SJCRH30 (cell line): ENCODE results near the gene ASAH2B. TPM values are rescaled to one million over a fixed set of nuclear protein-coding genes. Genes with fewer than 3 reads are reported as not detected.
"Not testable (repeated sequence)": the region's sequence is repeated elsewhere in the genome, so short reads cannot be mapped to it uniquely, and the experiment has no call there.

ENCODE experiments used
- DNase-seq, 2 experiments: peaks; one replicate each; pipeline ENCODE4 v3.0.0-alpha.2; 2015 to 2020
- H3K27ac ChIP-seq: fragments of 250-450 bp; sonication (Bioruptor Pico); 2 replicates; pipeline ENCODE4 v1.5.1; 2020; ENCODE audit warnings: mild to moderate bottlenecking, moderate library complexity
- H3K27me3 ChIP-seq: fragments of 250-450 bp; sonication (Bioruptor Pico); 2 replicates; pipeline ENCODE4 v1.5.1; 2020; ENCODE audit warnings: mild to moderate bottlenecking, moderate library complexity
- H3K36me3 ChIP-seq: fragments of 250-450 bp; sonication (Bioruptor Pico); 2 replicates; pipeline ENCODE4 v1.5.1; 2020; ENCODE audit warnings: mild to moderate bottlenecking, moderate library complexity
- H3K4me1 ChIP-seq: fragments of 250-450 bp; sonication (Bioruptor Pico); 2 replicates; pipeline ENCODE4 v1.5.1; 2020; ENCODE audit warnings: mild to moderate bottlenecking, moderate library complexity
- H3K4me3 ChIP-seq: fragments of 250-450 bp; sonication (Bioruptor Pico); 2 replicates; pipeline ENCODE4 v1.5.1; 2020; ENCODE audit warnings: mild to moderate bottlenecking, moderate library complexity
- H3K9me3 ChIP-seq: fragments of 250-450 bp; sonication (Bioruptor Pico); replicated peaks from 2 replicates; pipeline ENCODE4 v1.5.1; 2020; ENCODE audit warnings: mild to moderate bottlenecking, moderate library complexity
- total RNA-seq: library from RNA; depleted of rRNA; stranded (reverse); fragments of >200 nt; shearing (Covaris generic); gene quantifications from 2 replicates; pipeline ENCODE4 v1.2.3, GENCODE V29; 2014; rRNA removed

The ASAH2B gene
- total RNA-seq, 1 experiment from 2014 or later: 3.7 TPM

GRCh38 chr10:50780036-50780435 is 40.3 kb downstream of the ASAH2B start:
- H3K36me3 ChIP-seq, H3K27me3 ChIP-seq, H3K4me1 ChIP-seq, DNase-seq, H3K9me3 ChIP-seq, H3K4me3 ChIP-seq, H3K27ac ChIP-seq: not testable (repeated sequence)

- not testable (repeated sequence) for H3K9me3 ChIP-seq, H3K27me3 ChIP-seq, H3K27ac ChIP-seq, H3K4me1 ChIP-seq, H3K36me3 ChIP-seq, H3K4me3 ChIP-seq, DNase-seq
Measured at GRCh38 chr10:50782017-50782416, 42.3 kb downstream of the ASAH2B start.

DNA sequence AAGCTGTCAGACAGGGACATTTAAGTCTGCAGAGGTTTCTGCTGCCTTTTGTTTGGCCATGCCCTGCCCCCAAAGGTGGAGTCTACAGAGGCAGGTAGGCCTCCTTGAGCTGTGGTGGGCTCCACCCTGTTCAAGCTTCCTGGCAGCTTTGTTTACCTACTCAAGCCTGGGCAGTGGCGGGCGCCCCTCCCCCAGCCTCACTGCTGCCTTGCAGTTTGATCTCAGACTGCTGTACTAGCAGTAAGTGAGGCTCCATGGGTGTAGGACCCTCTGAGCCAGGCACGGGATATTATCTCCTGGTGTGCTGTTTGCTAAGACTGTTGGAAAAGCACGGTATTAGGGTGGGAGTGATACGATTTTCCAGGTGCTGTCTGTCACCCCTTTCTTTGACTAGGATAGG is 48.2 kb downstream of the ASAH2B start:
- H3K36me3 ChIP-seq: not testable (repeated sequence)

GRCh38 chr10:50788951-50789945 is 49.5 kb downstream of the ASAH2B start:
- Histone ChIP-seq H3K27ac (no peak overlapping the region), H3K4me3 (no peak overlapping the region), H3K4me1 (no peaks in the 10 kb centered on the region), H3K27me3 (no peaks in the 10 kb centered on the region), H3K9me3 (no peaks in the 10 kb centered on the region), H3K36me3 (no peaks in the 10 kb centered on the region)
- peak in 1 of 2 experiments; percentile 23 for DNase-seq

More for the DNA sequence above, 48.2 kb downstream of the ASAH2B start:
- H3K27me3 ChIP-seq, H3K27ac ChIP-seq, H3K4me3 ChIP-seq, H3K4me1 ChIP-seq, H3K9me3 ChIP-seq, DNase-seq: not testable (repeated sequence)

- Histone ChIP-seq H3K4me3 (no peak overlapping the region), H3K27ac (no peak overlapping the region), H3K36me3 (no peaks in the 10 kb centered on the region), H3K9me3 (no peaks in the 10 kb centered on the region), H3K27me3 (no peaks in the 10 kb centered on the region), H3K4me1 (no peaks in the 10 kb centered on the region)
- no peak for DNase-seq
Measured at GRCh38 chr10:50794490-50794889, 54.8 kb downstream of the ASAH2B start.

- H3K27ac ChIP-seq: no peak overlapping the region
Measured at GRCh38 chr10:50796693-50797092, 57.0 kb downstream of the ASAH2B start.

DNA sequence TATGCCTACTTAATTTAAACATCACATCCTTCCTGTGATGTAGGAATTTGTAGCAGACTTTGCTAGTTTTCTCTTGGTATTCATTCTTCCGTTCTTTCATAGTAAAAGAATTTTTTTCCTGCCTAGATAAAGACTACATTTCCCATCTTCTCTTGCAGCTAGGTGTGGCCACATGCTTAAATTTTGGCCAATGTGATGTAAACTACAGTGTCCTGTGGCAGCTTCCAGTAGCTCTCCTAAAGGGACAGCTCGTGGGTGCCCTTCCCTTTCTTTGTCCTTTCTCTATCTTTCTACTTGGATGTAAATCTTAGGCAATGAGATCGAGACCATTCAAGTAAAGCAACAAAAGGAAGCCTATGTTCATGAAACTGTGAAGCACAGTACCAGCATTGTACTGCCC is 58.6 kb downstream of the ASAH2B start:
- Histone ChIP-seq H3K36me3 (no peaks in the 10 kb centered on the region), H3K4me3 (no peak overlapping the region), H3K9me3 (no peaks in the 10 kb centered on the region), H3K27me3 (no peaks in the 10 kb centered on the region), H3K4me1 (no peaks in the 10 kb centered on the region), H3K27ac (no peak overlapping the region)
- no peak for DNase-seq

More at GRCh38 chr10:50796693-50797092, 57.0 kb downstream of the ASAH2B start:
- no peaks in the 10 kb centered on the region for H3K27me3 ChIP-seq
- H3K4me3 ChIP-seq: no peak overlapping the region
- no peak for DNase-seq
- no peaks in the 10 kb centered on the region for H3K4me1 ChIP-seq
- H3K36me3 ChIP-seq: no peaks in the 10 kb centered on the region
- no peaks in the 10 kb centered on the region for H3K9me3 ChIP-seq

- no peak overlapping the region for H3K4me3 ChIP-seq
- H3K36me3 ChIP-seq: no peaks in the 10 kb centered on the region
- DNase-seq: no peak
- no peak overlapping the region for H3K27ac ChIP-seq
- no peaks in the 10 kb centered on the region for H3K4me1 ChIP-seq
- no peaks in the 10 kb centered on the region for H3K9me3 ChIP-seq
- H3K27me3 ChIP-seq: no peaks in the 10 kb centered on the region
Measured at GRCh38 chr10:50799595-50799994, 59.9 kb downstream of the ASAH2B start.

- H3K9me3 ChIP-seq: no peaks in the 10 kb centered on the region
- no peaks in the 10 kb centered on the region for H3K36me3 ChIP-seq
Measured at GRCh38 chr10:50805981-50806622, 66.4 kb downstream of the ASAH2B start.

DNA sequence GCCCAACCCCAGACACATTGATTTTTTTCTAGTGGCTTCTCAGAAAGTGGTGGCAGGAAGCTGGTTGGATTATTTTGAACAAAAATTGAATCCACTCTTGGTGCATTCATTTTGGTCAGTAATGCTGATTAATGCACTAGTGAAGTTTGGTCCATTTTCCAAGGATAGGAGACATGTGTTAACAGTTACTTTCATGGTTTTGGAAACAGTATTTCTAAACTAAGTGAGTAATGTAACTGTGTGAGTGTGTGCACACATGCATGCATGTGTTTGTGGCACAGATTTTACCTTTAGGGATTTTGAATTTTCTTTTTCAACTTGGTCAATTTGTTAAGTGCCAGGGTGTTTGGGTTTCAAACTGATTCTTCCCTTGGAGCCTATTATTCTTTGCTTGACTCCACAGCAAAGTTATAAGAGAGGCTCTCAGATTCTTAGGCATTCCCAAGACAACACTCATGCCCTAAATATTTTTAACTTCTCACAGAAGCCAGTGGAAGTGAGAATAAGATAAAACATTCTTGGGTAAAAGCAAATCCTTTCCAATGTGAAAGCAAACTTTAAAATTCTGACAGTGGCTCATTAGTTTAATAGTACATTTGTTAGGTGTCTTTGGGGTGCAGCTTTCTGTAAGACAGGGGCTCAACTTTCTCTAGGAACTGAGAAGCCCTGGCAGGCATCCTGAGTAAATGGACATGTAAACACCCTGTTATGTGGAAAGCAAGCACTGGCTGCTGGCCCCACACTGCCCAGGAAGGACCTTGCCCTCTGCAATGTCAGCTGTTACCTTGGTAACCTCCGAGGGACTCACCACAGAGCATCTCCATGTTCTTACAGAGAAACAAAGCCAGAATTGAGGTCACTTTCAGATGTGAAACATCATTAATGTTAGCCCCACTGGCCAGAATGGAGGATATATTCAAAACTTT is 68.4 kb downstream of the ASAH2B start:
- DNase-seq: no peak
- no peaks in the 10 kb centered on the region for H3K4me1 ChIP-seq
- no peak overlapping the region for H3K4me3 ChIP-seq
- H3K9me3 ChIP-seq: no peaks in the 10 kb centered on the region
- no peaks in the 10 kb centered on the region for H3K27me3 ChIP-seq
- H3K27ac ChIP-seq: no peak overlapping the region
- H3K36me3 ChIP-seq: no peaks in the 10 kb centered on the region

More at GRCh38 chr10:50805981-50806622, 66.4 kb downstream of the ASAH2B start:
- no peak overlapping the region for H3K27ac ChIP-seq
- DNase-seq: no peak
- no peaks in the 10 kb centered on the region for H3K27me3 ChIP-seq
- no peak overlapping the region for H3K4me3 ChIP-seq
- no peaks in the 10 kb centered on the region for H3K4me1 ChIP-seq

Other genes starting within 250 kb of the ASAH2B start
- gene SGMS1, start 116.0 kb upstream of the ASAH2B start, total RNA-seq: 13.4 and 14.7 TPM in 2 replicates
- gene A1CF, start 145.7 kb downstream of the ASAH2B start, total RNA-seq: 0.03 TPM in 1 of 2 replicates, not detected in the other